Large intestine (tissue), 3 donors: ENCODE data around the gene PTCD1. TPM values are rescaled to one million over a fixed set of nuclear protein-coding genes. Genes with fewer than 3 reads are reported as not detected.
"Not testable (repeated sequence)": the region's sequence is repeated elsewhere in the genome, so short reads cannot be mapped to it uniquely, and the experiment has no call there.

ENCODE experiments used
- DNase-seq, 2 donors: peaks; one replicate each; pipeline versions ENCODE4 v3.0.0 to v3.0.0-alpha.2; 2013
- H3K27ac ChIP-seq: one replicate; pipeline ENCODE4 v1.5.1; 2013; ENCODE audit warnings: low read length
- H3K27me3 ChIP-seq: 2 replicates; pipeline ENCODE4 v1.6.1; 2013; ENCODE audit warnings: low read length; ENCODE audit not compliant: control insufficient read depth, insufficient read depth
- H3K36me3 ChIP-seq: 2 replicates; pipeline ENCODE4 v1.6.1; 2013; ENCODE audit warnings: low read length; ENCODE audit not compliant: control insufficient read depth, insufficient read depth
- H3K4me1 ChIP-seq: one replicate; pipeline ENCODE4 v1.6.1; 2013; ENCODE audit warnings: low read length; ENCODE audit not compliant: control insufficient read depth, insufficient read depth
- H3K4me3 ChIP-seq: one replicate; pipeline ENCODE4 v1.5.1; 2013; ENCODE audit warnings: low read length
- H3K9me3 ChIP-seq: one replicate; pipeline ENCODE4 v1.6.1; 2013; ENCODE audit warnings: mild to moderate bottlenecking, low read depth, low read length, moderate library complexity; ENCODE audit not compliant: control insufficient read depth
- WGBS: methylation state at CpG from one replicate; pipeline ENCODE4 v1.1.5; 2013; ENCODE audit warnings: low lambda C conversion rate; ENCODE audit not compliant: insufficient coverage; 5-methylcytosine and 5-hydroxymethylcytosine counted together
- polyA plus RNA-seq: library from polyadenylated mRNA; unstranded; fragments of 120-200 nt; gene quantifications from one replicate; pipeline ENCODE4 v1.2.1, GENCODE V29; 2013

The PTCD1 gene
- polyA plus RNA-seq, 1 donor, result 5.9 TPM

DNA sequence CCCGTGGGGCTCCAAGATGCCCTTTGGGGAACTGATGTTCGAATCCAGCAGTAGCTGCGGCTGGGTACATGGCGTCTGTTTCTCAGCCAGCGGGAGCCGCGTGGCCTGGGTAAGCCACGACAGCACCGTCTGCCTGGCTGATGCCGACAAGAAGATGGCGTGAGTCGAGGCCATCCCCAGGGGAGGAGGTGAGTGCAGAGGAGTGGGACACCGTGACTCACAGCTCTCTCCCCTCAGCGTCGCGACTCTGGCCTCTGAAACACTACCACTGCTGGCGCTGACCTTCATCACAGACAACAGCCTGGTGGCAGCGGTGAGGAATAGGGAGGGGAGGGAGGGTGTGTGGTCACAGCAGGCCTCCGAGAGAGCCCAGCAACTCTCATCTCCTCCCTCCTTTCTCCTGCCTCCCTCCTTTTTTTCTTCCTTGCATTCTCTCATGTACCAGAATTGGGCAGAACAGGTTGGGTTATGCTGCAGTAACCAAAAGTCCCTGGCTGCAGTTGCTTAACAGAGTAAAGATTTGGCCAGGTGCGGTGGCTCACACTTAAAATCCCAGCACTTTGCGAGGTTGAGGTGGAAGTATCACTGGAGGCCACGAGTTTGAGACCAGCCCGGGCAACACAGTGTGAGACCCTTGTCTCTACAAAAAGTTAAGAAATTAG is 47.5 kb downstream of the PTCD1 start:
- WGBS, result no CpG with 5 or more reads among the region's 23 CpGs
- peaks cover 56% of the 10 kb centered on the region for H3K36me3 ChIP-seq

DNA sequence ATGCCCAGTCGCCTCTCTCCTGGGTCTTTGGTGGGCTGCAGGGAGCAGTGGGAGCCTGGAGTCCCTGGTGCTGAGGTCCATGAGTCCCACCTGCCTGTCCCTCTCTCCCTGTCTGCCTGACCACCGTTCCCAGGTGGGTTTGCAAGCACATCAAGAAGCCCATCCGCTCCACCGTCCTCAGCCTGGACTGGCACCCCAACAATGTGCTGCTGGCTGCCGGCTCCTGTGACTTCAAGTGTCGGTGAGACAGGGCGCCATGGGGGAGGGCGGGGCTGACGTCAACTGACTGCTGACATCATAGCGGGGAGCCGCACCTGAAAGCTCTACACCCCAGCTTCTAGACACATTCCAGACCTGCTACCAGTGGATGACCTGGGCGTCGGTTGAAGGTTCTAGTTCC is 48.8 kb downstream of the PTCD1 start:
- Histone ChIP-seq H3K27me3 (no peaks in the 10 kb centered on the region), H3K4me1 (peaks cover 10% of the 10 kb centered on the region), H3K27ac (no peak overlapping the region), H3K4me3 (no peak overlapping the region), H3K36me3 (peaks cover 46% of the 10 kb centered on the region), H3K9me3 (no peaks in the 10 kb centered on the region)
- no CpG with 5 or more reads among the region's 13 CpGs for WGBS
- no peak for DNase-seq

More for the DNA sequence above, 47.5 kb downstream of the PTCD1 start:
- no peaks in the 10 kb centered on the region for H3K27me3 ChIP-seq
- no peaks in the 10 kb centered on the region for H3K9me3 ChIP-seq
- H3K4me3 ChIP-seq, result no peak overlapping the region
- no peak for DNase-seq
- no peak overlapping the region for H3K27ac ChIP-seq
- peaks cover 10% of the 10 kb centered on the region for H3K4me1 ChIP-seq

DNA sequence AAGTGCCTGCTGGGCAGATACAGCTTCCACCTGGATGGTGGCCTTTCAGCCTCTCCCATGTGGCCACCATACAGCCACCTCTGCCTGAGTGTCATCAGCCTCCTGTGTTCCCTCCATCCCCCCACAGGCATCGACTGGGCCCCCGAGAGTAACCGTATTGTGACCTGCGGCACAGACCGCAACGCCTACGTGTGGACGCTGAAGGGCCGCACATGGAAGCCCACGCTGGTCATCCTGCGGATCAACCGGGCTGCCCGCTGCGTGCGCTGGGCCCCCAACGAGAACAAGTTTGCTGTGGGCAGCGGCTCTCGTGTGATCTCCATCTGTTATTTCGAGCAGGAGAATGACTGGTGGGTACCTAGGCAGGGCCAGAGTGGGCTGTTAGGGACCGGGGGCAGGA is 50.7 kb downstream of the PTCD1 start:
- DNase-seq, result no peak
- Histone ChIP-seq H3K27ac (no peak overlapping the region), H3K4me1 (peaks cover 5% of the 10 kb centered on the region), H3K36me3 (peaks cover 38% of the 10 kb centered on the region), H3K27me3 (no peaks in the 10 kb centered on the region), H3K4me3 (no peak overlapping the region), H3K9me3 (no peaks in the 10 kb centered on the region)
- no CpG with 5 or more reads among the region's 20 CpGs for WGBS

DNA sequence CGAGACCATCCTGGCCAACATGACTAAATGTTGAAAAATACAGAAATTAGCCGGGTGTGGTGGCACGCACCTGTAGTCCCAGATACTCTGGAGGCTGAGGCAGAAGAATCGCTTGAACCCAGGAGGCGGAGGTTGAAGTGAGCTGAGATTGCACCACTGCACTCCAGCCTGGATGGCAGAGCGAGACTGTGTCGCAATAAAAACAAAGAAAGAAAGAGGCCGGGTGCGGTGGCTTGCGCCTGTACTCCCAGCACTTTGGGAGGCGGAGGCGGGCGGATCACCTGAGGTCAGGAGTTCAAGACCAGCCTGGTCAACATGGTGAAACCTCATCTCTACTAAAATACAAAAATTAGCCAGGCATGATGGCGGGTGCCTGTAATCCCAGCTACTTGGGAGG is 51.4 kb downstream of the PTCD1 start:
- not testable (repeated sequence) for DNase-seq, H3K27me3 ChIP-seq, H3K9me3 ChIP-seq, H3K4me3 ChIP-seq, H3K4me1 ChIP-seq, H3K27ac ChIP-seq
- no CpG with 5 or more reads among the region's 14 CpGs for WGBS
- H3K36me3 ChIP-seq, result peaks cover 38% of the 10 kb centered on the region

DNA sequence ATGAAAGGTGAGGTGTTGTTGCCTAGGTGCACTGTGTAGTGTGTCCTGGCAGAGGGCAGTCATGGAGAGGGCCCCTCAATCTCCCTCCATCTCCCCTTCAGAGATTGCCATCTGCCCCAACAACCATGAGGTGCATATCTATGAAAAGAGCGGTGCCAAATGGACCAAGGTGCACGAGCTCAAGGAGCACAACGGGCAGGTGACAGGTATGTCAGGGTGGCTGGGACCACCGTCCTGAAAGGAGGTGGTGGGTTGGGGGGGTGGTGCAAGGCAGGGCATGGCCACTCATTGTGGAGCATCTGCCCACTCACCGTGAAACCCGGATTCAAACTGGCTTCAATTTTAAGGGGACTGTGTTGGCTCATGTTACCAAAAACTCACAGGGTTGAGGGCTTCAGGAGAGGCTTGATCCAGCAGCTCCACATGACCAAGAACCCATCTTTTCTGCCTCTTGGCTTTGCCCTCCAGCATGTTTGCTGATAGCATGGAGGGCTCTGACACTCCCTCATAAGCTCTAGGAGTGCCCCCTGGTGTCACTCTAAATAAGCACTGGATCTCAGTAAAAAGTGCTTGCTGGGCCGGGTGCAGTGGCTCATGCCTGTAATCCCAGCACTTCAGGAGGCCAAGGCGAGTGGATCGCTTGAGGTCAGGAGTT is 51.9 kb downstream of the PTCD1 start:
- no peaks in the 10 kb centered on the region for H3K9me3 ChIP-seq
- H3K4me3 ChIP-seq, result no peak overlapping the region
- H3K36me3 ChIP-seq, result peaks cover 38% of the 10 kb centered on the region
- no peak overlapping the region for H3K27ac ChIP-seq
- no peaks in the 10 kb centered on the region for H3K4me1 ChIP-seq
- no CpG with 5 or more reads among the region's 9 CpGs for WGBS
- H3K27me3 ChIP-seq, result no peaks in the 10 kb centered on the region
- DNase-seq, result no peak

DNA sequence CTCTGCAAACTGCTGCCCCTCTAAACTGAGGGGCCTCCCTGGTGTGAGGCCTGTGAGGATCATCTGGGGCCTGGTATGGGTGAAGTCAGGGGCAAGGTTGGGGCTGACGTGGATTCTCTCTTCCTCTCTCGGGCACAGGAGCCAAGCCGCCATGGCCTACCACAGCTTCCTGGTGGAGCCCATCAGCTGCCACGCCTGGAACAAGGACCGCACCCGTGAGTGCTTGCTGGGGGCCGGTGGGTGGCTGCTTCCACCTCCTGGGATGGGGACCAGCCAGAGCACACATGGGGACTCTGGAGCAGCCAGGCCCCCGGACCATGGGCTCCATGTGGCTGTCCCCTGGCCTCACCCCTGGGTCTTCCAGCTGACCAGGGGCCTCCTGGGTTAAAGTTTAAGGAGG is 53.0 kb downstream of the PTCD1 start:
- peaks cover 2% of the 10 kb centered on the region for H3K4me1 ChIP-seq
- H3K4me3 ChIP-seq, result no peak overlapping the region
- no peaks in the 10 kb centered on the region for H3K27me3 ChIP-seq
- no peak for DNase-seq
- H3K36me3 ChIP-seq, result peaks cover 30% of the 10 kb centered on the region
- 100% methylated on average over 1 of the region's 8 CpGs for WGBS
- no peak overlapping the region for H3K27ac ChIP-seq
- H3K9me3 ChIP-seq, result no peaks in the 10 kb centered on the region

DNA sequence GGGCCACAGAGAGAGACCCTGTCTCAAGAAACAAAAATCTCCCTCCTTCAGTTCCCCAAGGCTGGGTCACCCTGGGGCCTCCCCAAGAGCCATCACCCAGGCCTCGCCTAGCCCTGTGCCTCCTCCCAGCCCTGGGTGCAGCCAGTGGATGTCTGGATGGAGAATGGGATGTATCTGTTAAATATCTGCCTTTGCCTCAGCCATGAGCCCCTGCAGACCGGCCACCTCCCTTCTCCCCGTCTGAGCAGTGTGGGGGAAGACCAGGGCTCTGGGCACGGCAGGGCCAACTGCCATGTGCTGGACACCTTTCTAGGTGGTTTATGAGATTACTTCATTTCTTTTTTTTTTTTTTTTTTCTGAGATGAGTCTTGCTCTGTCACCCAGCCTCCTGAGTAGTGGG is 54.1 kb downstream of the PTCD1 start:
- Histone ChIP-seq H3K27ac (no peak overlapping the region), H3K36me3 (peaks cover 21% of the 10 kb centered on the region), H3K9me3 (no peaks in the 10 kb centered on the region), H3K4me1 (peaks cover 4% of the 10 kb centered on the region), H3K4me3 (no peak overlapping the region), H3K27me3 (no peaks in the 10 kb centered on the region)
- WGBS, result no CpG with 5 or more reads among the region's 4 CpGs
- no peak for DNase-seq

DNA sequence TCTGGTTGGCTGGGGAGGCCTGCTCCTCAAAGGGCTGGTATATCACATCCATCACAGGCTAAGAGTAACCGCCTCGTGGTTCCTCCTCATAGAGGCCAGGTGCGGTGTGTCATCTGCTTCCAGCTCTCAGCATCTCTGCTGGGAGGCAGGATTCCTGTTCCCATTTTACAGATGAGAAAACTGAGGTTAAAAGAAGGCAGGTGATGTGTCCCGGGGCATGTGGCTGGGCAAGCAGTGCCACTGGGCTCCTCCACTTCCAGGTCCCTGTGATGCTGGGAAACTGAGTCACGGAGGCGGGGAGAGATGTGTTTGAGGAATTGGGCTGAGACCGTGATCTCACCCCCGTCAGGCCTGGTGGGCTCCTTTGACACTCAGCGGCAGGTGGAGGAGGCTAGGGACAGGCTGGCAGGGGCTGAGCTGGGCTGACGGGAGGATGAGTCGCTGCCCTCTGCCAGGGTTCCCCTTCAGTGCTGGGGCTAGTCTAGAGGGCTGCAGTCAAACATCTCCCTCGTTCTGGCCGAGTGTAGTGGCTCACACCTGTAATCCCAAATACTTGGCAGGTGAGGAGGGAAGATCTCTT is 54.7 kb downstream of the PTCD1 start:
- no CpG with 5 or more reads among the region's 13 CpGs for WGBS
- DNase-seq, result no peak
- Histone ChIP-seq H3K27me3 (no peaks in the 10 kb centered on the region), H3K36me3 (peaks cover 17% of the 10 kb centered on the region), H3K4me1 (peaks cover 4% of the 10 kb centered on the region), H3K4me3 (no peak overlapping the region), H3K27ac (no peak overlapping the region), H3K9me3 (no peaks in the 10 kb centered on the region)

DNA sequence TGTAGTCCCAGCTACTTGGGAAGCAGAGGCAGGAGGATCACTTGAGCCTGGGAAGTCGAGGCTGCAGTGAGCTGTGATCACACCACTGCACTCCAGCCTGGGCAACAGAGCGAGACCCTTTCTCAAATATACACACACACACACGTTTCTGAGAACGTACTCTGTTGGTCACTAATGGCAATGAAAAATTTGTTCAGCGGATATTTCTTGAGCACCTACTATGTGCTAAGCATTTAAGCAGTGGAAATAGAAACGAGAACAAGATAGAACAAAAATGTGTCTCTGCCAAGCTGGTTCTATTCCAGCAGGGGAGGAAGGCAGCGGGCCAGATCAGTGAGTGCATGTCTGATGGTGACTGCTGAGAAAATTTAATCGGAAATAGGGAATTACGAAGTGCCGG is 55.4 kb downstream of the PTCD1 start:
- no peak for DNase-seq
- Histone ChIP-seq H3K27ac (no peak overlapping the region), H3K36me3 (peaks cover 14% of the 10 kb centered on the region), H3K4me3 (no peak overlapping the region), H3K4me1 (peaks cover 4% of the 10 kb centered on the region), H3K27me3 (no peaks in the 10 kb centered on the region), H3K9me3 (no peaks in the 10 kb centered on the region)
- no CpG with 5 or more reads among the region's 10 CpGs for WGBS

- Histone ChIP-seq H3K27ac (no peak overlapping the region), H3K27me3 (no peaks in the 10 kb centered on the region), H3K4me1 (peaks cover 4% of the 10 kb centered on the region), H3K9me3 (no peaks in the 10 kb centered on the region), H3K36me3 (peaks cover 11% of the 10 kb centered on the region), H3K4me3 (no peak overlapping the region)
- WGBS, result no CpG with 5 or more reads among the region's 7 CpGs
- no peak for DNase-seq
These were observed 56.9 kb downstream of the PTCD1 start for GRCh38 chr7:99381664-99382075.
